Mesenteric fat pad (tissue), 1 donor: ENCODE data around the gene BCL2L2. TPM values are rescaled to one million over a fixed set of nuclear protein-coding genes. Genes with fewer than 3 reads are reported as not detected.
"Not testable (repeated sequence)": the region's sequence is repeated elsewhere in the genome, so short reads cannot be mapped to it uniquely, and the experiment has no call there.

Experiments
- DNase-seq: peaks from one replicate; pipeline ENCODE4 v3.0.0-alpha.2; 2020; ENCODE audit warnings: low spot score
- long read RNA-seq: library from polyadenylated mRNA; unstranded; transcript quantifications from one replicate; pipeline ENCODE4 v2.0.0, GENCODE V29; 2020
- total RNA-seq: library from RNA; stranded (reverse); fragmentation: NEBNext Ultra II Directional; extraction: Animal tissue kit (Norgen Biotek cat#: 25700); gene quantifications from one replicate; pipeline ENCODE4 v1.2.1, GENCODE V29; 2021
- donor health status: DM: yes; HTN: yes; CAD: no.

BCL2L2 gene
- 60.1 TPM for total RNA-seq
- long read RNA-seq, partial matches to known transcripts: 0 of 10 reads
- long read RNA-seq, other reads (novel, unspliced or antisense): 8 of 10 reads

GRCh38 chr14:23306412-23307145 is at the start of gene BCL2L2:
BCL2L2 (plus strand) TSS chr14:23306833; CDS start chr14:23307768, 935 bp downstream.
- peak; percentile 93 for DNase-seq

- no peak for DNase-seq
These were observed 48.4 kb upstream of the BCL2L2 start for GRCh38 chr14:23258256-23258655.

- DNase-seq: no peak
These were observed 47.2 kb upstream of the BCL2L2 start for GRCh38 chr14:23259426-23259825.

- not testable (repeated sequence) for DNase-seq
These were observed 45.8 kb upstream of the BCL2L2 start for GRCh38 chr14:23260849-23261248.

GRCh38 chr14:23269193-23269592 is 37.4 kb upstream of the BCL2L2 start:
- no peak for DNase-seq

- DNase-seq: no peak
These were observed 31.2 kb upstream of the BCL2L2 start for GRCh38 chr14:23275412-23275811.

GRCh38 chr14:23277189-23277588 is 29.4 kb upstream of the BCL2L2 start:
- no peak for DNase-seq

- DNase-seq: not testable (repeated sequence)
These were observed 28.7 kb upstream of the BCL2L2 start for GRCh38 chr14:23277928-23278327.

- DNase-seq: no peak
These were observed 25.4 kb upstream of the BCL2L2 start for GRCh38 chr14:23281247-23281646.

GRCh38 chr14:23284654-23285529 is 21.7 kb upstream of the BCL2L2 start:
- DNase-seq: no peak

- DNase-seq: no peak
These were observed 21.1 kb upstream of the BCL2L2 start for GRCh38 chr14:23285530-23286019.

- DNase-seq: peak; percentile 100
These were observed 20.4 kb upstream of the BCL2L2 start, which contains the start of gene HOMEZ for GRCh38 chr14:23286020-23286901. HOMEZ (minus strand) TSS chr14:23286132; CDS start chr14:23285952, 180 bp downstream.

- no peak for DNase-seq
These were observed 19.6 kb upstream of the BCL2L2 start for GRCh38 chr14:23286902-23287479.

GRCh38 chr14:23294734-23295561 is 11.7 kb upstream of the BCL2L2 start:
- DNase-seq: no peak

- DNase-seq: no peak
These were observed 10.4 kb upstream of the BCL2L2 start for GRCh38 chr14:23296012-23296777.

GRCh38 chr14:23297096-23297495 is 9.5 kb upstream of the BCL2L2 start:
- no peak for DNase-seq

GRCh38 chr14:23297611-23298277 is 8.9 kb upstream of the BCL2L2 start:
- DNase-seq: no peak
